ENCODE data around the gene HGS. TPM values are rescaled to one million over a fixed set of nuclear protein-coding genes. Genes with fewer than 3 reads are reported as not detected.

HGS gene
- total RNA-seq, 1 donor from 2014 or later: 215 TPM

DNA sequence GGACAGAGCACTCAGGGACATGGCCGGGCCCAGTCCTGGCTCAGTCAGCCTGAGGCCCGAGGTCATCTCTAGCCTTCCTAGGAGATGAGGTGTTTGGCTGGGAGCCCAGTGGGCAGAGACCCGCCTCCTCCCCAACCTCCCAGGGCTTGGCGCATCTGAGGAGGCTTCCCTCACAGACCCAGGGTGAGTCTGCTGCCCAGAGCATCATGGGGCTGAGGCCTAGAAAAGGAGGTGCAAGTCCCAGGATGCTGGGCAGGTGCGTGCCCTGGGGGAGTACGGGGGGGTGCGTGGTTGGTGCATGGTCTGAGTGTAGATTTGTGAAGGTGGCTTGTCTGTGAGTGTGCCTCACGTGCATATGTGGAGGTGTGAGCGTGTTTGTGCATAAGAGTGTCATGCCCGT lies 32.1 kb upstream of the HGS start:
- TF ChIP-seq, protein P1, sequence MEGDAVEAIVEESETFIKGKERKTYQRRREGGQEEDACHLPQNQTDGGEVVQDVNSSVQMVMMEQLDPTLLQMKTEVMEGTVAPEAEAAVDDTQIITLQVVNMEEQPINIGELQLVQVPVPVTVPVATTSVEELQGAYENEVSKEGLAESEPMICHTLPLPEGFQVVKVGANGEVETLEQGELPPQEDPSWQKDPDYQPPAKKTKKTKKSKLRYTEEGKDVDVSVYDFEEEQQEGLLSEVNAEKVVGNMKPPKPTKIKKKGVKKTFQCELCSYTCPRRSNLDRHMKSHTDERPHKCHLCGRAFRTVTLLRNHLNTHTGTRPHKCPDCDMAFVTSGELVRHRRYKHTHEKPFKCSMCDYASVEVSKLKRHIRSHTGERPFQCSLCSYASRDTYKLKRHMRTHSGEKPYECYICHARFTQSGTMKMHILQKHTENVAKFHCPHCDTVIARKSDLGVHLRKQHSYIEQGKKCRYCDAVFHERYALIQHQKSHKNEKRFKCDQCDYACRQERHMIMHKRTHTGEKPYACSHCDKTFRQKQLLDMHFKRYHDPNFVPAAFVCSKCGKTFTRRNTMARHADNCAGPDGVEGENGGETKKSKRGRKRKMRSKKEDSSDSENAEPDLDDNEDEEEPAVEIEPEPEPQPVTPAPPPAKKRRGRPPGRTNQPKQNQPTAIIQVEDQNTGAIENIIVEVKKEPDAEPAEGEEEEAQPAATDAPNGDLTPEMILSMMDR (IDR thresholded peaks at IDR 0.05; ENCODE audit: insufficient read depth, low read length, poor library complexity, severe bottlenecking): no peak
- H3K4me3 ChIP-seq (ENCODE audit: low read depth, low read length): no peak overlapping the region
- DNase-seq (ENCODE audit: low read depth): peak; percentile 28
- no peaks in the 10 kb centered on the region for H3K36me3 ChIP-seq (ENCODE audit: control insufficient read depth, insufficient read depth, low read length)
- H3K27me3 ChIP-seq (ENCODE audit: control insufficient read depth, insufficient read depth, low read length): peaks cover 23% of the 10 kb centered on the region

DNA sequence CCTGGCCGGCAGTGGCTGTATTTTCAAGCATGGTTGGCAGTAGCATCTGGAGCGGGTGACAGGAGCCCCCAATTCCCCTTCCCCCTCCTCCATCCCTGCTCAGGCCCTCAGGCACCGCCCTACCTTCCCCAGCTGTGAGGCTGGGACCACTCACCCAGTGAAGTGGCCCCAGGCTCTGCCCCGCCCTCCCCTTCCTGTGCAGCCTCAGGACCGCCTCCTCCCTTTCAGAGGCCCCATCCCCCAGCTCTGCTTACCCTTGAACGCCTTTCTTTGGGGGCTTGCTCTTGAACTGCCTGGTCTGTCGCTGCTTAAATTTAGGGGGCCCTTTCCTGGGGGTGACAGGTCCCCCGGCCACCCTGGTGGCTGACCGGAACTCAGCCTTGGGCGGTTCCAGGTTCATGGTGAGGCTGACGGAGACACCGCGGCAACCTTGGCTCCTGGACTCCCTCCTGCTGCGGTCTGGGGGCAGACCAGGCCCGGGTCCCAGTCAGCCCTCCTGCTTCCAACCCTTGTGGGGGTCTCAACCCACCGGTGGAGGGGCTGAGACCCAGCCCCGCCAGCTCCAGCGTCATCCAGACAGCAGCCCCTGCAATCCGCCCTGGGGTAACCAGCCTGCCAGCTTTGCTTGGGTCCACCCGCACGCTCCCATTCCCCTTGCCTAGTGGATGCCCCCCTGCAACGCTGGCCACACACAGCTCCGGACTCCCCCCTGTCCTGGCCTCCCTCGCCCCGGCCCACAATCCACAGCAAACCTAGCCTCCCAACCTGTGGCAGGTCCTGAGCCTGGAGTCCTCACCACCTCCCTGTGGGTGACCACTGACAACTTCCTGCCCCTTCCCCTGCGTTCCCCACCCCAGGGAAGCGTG lies 30.7 kb upstream of the HGS start:
- no peaks in the 10 kb centered on the region for H3K36me3 ChIP-seq (ENCODE audit: control insufficient read depth, insufficient read depth, low read length)
- no peak for DNase-seq (ENCODE audit: low read depth)
- no peak overlapping the region for H3K4me3 ChIP-seq (ENCODE audit: low read depth, low read length)
- TF ChIP-seq, protein P1 (IDR thresholded peaks at IDR 0.05; ENCODE audit: insufficient read depth, low read length, poor library complexity, severe bottlenecking): no peak
- peaks cover 10% of the 10 kb centered on the region for H3K27me3 ChIP-seq (ENCODE audit: control insufficient read depth, insufficient read depth, low read length)

DNA sequence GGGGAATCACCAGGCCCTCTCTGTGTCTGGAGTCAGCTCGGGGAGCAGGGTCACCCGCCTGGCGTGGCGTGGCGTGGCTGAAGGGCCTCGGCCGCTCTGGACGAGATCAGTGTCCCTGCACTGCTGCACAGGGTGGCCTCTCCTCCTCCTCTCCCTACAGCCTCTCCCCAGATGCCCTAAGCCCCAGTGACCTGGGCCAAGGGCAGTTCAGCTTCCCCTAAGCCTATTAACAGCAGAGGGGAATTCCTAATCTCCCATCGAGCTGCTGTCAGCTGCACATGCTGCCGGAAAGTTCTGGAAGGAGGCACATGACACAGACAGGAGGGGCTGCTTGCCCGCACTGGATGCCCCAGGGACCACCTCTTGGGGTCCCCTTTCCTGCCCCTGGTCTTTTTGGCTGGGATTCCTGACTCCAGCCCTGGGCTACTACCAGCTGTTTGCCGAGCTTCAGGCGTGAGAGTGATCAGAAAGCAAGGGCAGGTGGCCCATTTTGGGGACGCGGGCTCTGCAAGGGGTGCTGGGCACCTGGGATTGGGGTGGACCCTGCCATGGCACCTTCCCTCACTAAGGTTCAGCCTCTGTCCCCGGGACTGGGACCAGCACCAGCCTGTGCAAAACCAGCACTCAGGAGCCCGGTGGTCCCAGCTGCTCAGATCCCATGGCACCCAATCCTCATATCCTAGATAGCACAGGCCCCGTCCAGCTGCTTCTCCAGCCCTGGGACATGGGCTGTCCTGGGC lies 28.3 kb upstream of the HGS start:
- no peak for DNase-seq (ENCODE audit: low read depth)
- no peak overlapping the region for H3K4me3 ChIP-seq (ENCODE audit: low read depth, low read length)
- H3K27me3 ChIP-seq (ENCODE audit: control insufficient read depth, insufficient read depth, low read length): no peaks in the 10 kb centered on the region
- no peaks in the 10 kb centered on the region for H3K36me3 ChIP-seq (ENCODE audit: control insufficient read depth, insufficient read depth, low read length)
- TF ChIP-seq, protein P1 (IDR thresholded peaks at IDR 0.05; ENCODE audit: insufficient read depth, low read length, poor library complexity, severe bottlenecking): no peak

DNA sequence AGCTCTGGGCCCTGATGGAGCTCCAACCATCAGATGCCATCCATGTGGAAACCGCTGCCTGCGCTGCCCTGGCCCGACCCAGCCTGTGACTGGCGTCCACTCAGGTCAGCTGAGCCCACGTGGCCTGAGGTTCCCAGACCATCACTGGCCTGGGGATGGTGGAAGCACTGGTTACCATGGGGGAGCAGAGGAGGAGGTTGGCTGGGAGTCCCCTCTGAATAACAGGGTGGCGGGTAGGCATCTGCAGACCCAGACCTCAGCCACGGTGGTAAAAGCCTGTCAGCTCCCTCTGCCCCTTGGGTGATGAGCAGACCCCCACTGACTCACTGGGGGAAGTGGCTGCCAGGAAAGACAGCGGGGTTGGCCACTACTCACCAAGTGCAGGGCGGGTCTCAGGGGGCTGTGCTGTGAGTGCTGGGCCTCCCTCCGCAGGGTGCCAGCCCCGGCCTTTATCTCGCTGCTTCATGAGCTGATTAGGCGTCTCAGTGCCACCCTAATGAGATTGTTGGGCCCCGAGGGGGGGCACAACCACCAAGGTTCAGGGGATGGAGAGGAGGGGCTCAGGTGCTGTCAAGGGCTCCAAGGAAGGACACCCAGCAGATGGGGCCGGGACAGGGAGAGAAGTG lies 27.6 kb upstream of the HGS start, which contains the start of gene PDE6G:
Gene PDE6G, minus strand, starts transcription at position 425 of the 626 bp plus-strand sequence. CDS start 3,237 bp downstream, outside the sequence.
- TF ChIP-seq, protein P1 (IDR thresholded peaks at IDR 0.05; ENCODE audit: insufficient read depth, low read length, poor library complexity, severe bottlenecking): no peak

DNA sequence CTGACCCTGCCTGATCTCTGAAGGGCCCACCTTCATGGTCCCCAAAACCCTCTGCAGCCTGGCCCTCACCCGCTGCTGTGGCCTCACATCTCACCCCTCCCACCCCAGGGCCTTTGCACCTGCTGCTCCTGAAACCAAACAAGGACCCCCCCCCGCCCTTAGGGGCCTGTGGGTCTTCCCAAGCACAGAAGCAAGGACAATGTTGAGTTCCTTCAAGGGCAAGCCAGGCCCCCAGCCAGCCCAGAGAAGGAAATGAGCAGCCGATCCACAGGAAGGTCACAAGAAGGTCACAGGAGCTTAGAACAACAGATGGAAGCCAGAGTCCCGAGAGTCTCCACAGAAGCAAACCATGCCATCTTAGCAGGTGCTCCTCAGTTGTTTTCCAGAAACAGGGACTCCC lies 27.0 kb upstream of the HGS start:
- TF ChIP-seq, protein P1 (IDR thresholded peaks at IDR 0.05; ENCODE audit: insufficient read depth, low read length, poor library complexity, severe bottlenecking): no peak
- no peak for DNase-seq (ENCODE audit: low read depth)
- H3K27me3 ChIP-seq (ENCODE audit: control insufficient read depth, insufficient read depth, low read length): no peaks in the 10 kb centered on the region

More for the DNA sequence above, 27.6 kb upstream of the HGS start, which contains the start of gene PDE6G:
- no peak within 1 kb of the TSS for H3K4me3 ChIP-seq (ENCODE audit: low read depth, low read length)
- H3K27me3 ChIP-seq (ENCODE audit: control insufficient read depth, insufficient read depth, low read length): no peaks in the 10 kb centered on the region
- no peak for DNase-seq (ENCODE audit: low read depth)
- H3K36me3 ChIP-seq (ENCODE audit: control insufficient read depth, insufficient read depth, low read length): no peaks in the 10 kb centered on the region

More for the DNA sequence above, 27.0 kb upstream of the HGS start:
- H3K36me3 ChIP-seq (ENCODE audit: control insufficient read depth, insufficient read depth, low read length): no peaks in the 10 kb centered on the region
- no peak overlapping the region for H3K4me3 ChIP-seq (ENCODE audit: low read depth, low read length)

Measured in kidney epithelial cell (primary cell).